ENCODE measurements around the gene MAP3K7CL. TPM values are rescaled to one million over a fixed set of nuclear protein-coding genes. Genes with fewer than 3 reads are reported as not detected.

Gene MAP3K7CL
- total RNA-seq, 1 experiment from 2014 or later = 0.31 TPM

- H3K27ac ChIP-seq (ENCODE audit: low read length) = no peak overlapping the region
- H3K36me3 ChIP-seq (ENCODE audit: control insufficient read depth, insufficient read depth, low read length) = no peaks in the 10 kb centered on the region
- no peak overlapping the region for H3K4me3 ChIP-seq (ENCODE audit: low read depth in 2 of 2, low read length in 2 of 2)
- BruUV-seq (replicated peaks) = no TSS peak
- ChIA-PET POLR2A (no interaction called here), CTCF (no interaction called here)
- H3K27me3 ChIP-seq (ENCODE audit: control insufficient read depth, insufficient read depth, low read length) = no peaks in the 10 kb centered on the region
- ATAC-seq = no peak
- TF ChIP-seq TCF7L2 (IDR thresholded peaks at IDR 0.05; ENCODE audit: low read depth, low read length) (no peak), REST (IDR thresholded peaks at IDR 0.05; ENCODE audit: insufficient read depth in 1 of 2, low read depth in 2 of 2, low read length in 1 of 2) (no peak)
- no peaks in the 10 kb centered on the region for H3K9me3 ChIP-seq (ENCODE audit: control insufficient read depth, insufficient read depth, low read depth, low read length)
- DNase-seq (ENCODE audit: low read depth, low spot score) = no peak
- intact Hi-C loops (cut with micrococcal nuclease; ENCODE audit: unreplicated experiment) = no loop called here
- no peaks in the 10 kb centered on the region for H3K4me1 ChIP-seq (ENCODE audit: control insufficient read depth, insufficient read depth, low read length)
- in situ Hi-C loops (cut with HindIII; ENCODE audit: low pct_unique_long_range_greater_than_20kb, low sequenced_read_pairs) = no loop called here
Observed at GRCh38 chr21:29184037-29184436, 53.6 kb downstream of the MAP3K7CL start.

DNA sequence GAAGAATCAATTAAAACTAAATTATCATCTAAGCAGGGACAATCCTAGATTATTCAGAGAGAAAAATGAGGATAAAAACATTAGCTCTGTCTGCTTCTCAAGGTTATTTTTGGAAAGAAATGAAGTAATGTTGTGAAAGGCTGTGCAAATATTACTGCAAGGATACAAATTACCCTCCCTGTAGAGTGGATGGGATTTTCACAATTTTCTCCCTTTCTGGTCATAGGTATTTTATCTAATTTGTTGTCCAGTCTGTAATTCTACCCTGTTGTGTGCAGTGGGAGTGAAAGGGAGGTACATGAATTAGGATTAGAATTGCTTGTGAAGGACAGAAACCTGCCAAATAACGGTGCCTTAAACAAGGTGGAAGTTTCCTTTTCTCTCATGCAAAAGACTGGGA lies 54.7 kb downstream of the MAP3K7CL start:
- H3K4me3 ChIP-seq (ENCODE audit: low read depth in 2 of 2, low read length in 2 of 2) = no peak overlapping the region
- H3K27ac ChIP-seq (ENCODE audit: low read length) = no peak overlapping the region
- in situ Hi-C loops (cut with HindIII; ENCODE audit: low pct_unique_long_range_greater_than_20kb, low sequenced_read_pairs) (no loop called here), intact Hi-C loops (cut with micrococcal nuclease; ENCODE audit: unreplicated experiment) (no loop called here)
- DNase-seq (ENCODE audit: low read depth, low spot score) (no peak), ATAC-seq (no peak)
- no peaks in the 10 kb centered on the region for H3K27me3 ChIP-seq (ENCODE audit: control insufficient read depth, insufficient read depth, low read length)
- CTCF ChIA-PET = no interaction called here
- H3K4me1 ChIP-seq (ENCODE audit: control insufficient read depth, insufficient read depth, low read length) = no peaks in the 10 kb centered on the region
- H3K36me3 ChIP-seq (ENCODE audit: control insufficient read depth, insufficient read depth, low read length) = no peaks in the 10 kb centered on the region
- BruUV-seq (replicated peaks) = no TSS peak
- TF ChIP-seq, protein P1, sequence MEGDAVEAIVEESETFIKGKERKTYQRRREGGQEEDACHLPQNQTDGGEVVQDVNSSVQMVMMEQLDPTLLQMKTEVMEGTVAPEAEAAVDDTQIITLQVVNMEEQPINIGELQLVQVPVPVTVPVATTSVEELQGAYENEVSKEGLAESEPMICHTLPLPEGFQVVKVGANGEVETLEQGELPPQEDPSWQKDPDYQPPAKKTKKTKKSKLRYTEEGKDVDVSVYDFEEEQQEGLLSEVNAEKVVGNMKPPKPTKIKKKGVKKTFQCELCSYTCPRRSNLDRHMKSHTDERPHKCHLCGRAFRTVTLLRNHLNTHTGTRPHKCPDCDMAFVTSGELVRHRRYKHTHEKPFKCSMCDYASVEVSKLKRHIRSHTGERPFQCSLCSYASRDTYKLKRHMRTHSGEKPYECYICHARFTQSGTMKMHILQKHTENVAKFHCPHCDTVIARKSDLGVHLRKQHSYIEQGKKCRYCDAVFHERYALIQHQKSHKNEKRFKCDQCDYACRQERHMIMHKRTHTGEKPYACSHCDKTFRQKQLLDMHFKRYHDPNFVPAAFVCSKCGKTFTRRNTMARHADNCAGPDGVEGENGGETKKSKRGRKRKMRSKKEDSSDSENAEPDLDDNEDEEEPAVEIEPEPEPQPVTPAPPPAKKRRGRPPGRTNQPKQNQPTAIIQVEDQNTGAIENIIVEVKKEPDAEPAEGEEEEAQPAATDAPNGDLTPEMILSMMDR (IDR thresholded peaks at IDR 0.05) = no peak
- no peak for TF ChIP-seq REST (IDR thresholded peaks at IDR 0.05; ENCODE audit: insufficient read depth in 1 of 2, low read depth in 2 of 2, low read length in 1 of 2)
- TF ChIP-seq SIN3A (IDR thresholded peaks at IDR 0.05; ENCODE audit: borderline replicate concordance, insufficient read depth, low read depth, low read length) = no peak
- no peak for TF ChIP-seq POLR2AphosphoS5 (IDR thresholded peaks at IDR 0.05; ENCODE audit: low read depth, low read length)
- TF ChIP-seq TCF7L2 (IDR thresholded peaks at IDR 0.05; ENCODE audit: low read depth, low read length) = no peak
- no peaks in the 10 kb centered on the region for H3K9me3 ChIP-seq (ENCODE audit: control insufficient read depth, insufficient read depth, low read depth, low read length)
- POLR2A ChIA-PET = no interaction called here

Data from Panc1 (cell line).